Left kidney (tissue), 2 donors: ENCODE results near the gene CACNA1E. TPM values are rescaled to one million over a fixed set of nuclear protein-coding genes. Genes with fewer than 3 reads are reported as not detected.

Experiments used
- DNase-seq: peaks from one replicate; pipeline ENCODE4 v3.0.0-alpha.2; 2013
- polyA plus RNA-seq: library from polyadenylated mRNA; unstranded; fragments of 120-200 nt; gene quantifications from one replicate; pipeline ENCODE4 v1.2.1, GENCODE V29; 2013; ENCODE audit not compliant: insufficient read length

CACNA1E gene
- polyA plus RNA-seq, 1 donor: 0.63 TPM

GRCh38 chr1:181637998-181638397 lies 154.7 kb downstream of the CACNA1E start:
- DNase-seq: no peak

GRCh38 chr1:181640956-181641355 lies 157.6 kb downstream of the CACNA1E start:
- no peak for DNase-seq

GRCh38 chr1:181643631-181644030 lies 160.3 kb downstream of the CACNA1E start:
- DNase-seq: no peak

- no peak for DNase-seq
Observed at GRCh38 chr1:181645171-181645570, 161.9 kb downstream of the CACNA1E start.

GRCh38 chr1:181646710-181647109 lies 163.4 kb downstream of the CACNA1E start:
- no peak for DNase-seq

- DNase-seq: no peak
Observed at GRCh38 chr1:181647314-181648035, 164.2 kb downstream of the CACNA1E start.

- no peak for DNase-seq
Observed at GRCh38 chr1:181651276-181651675, 168.0 kb downstream of the CACNA1E start.

- DNase-seq: no peak
Observed at GRCh38 chr1:181655756-181656155, 172.4 kb downstream of the CACNA1E start.

- no peak for DNase-seq
Observed at GRCh38 chr1:181656491-181656890, 173.2 kb downstream of the CACNA1E start.

GRCh38 chr1:181658581-181658980 lies 175.3 kb downstream of the CACNA1E start:
- no peak for DNase-seq

GRCh38 chr1:181659321-181659957 lies 176.1 kb downstream of the CACNA1E start:
- no peak for DNase-seq

GRCh38 chr1:181660621-181661020 lies 177.3 kb downstream of the CACNA1E start:
- no peak for DNase-seq

- DNase-seq: no peak
Observed at GRCh38 chr1:181661569-181661968, 178.3 kb downstream of the CACNA1E start.

GRCh38 chr1:181662606-181663005 lies 179.3 kb downstream of the CACNA1E start:
- DNase-seq: no peak

- DNase-seq: no peak
Observed at GRCh38 chr1:181664543-181664942, 181.2 kb downstream of the CACNA1E start.

- DNase-seq: no peak
Observed at GRCh38 chr1:181669246-181669645, 185.9 kb downstream of the CACNA1E start.

- no peak for DNase-seq
Observed at GRCh38 chr1:181674617-181675016, 191.3 kb downstream of the CACNA1E start.

GRCh38 chr1:181675091-181675917 lies 192.0 kb downstream of the CACNA1E start:
- DNase-seq: no peak

- DNase-seq: no peak
Observed at GRCh38 chr1:181675918-181676190, 192.5 kb downstream of the CACNA1E start.

GRCh38 chr1:181676269-181676668 lies 193.0 kb downstream of the CACNA1E start:
- peak; percentile 27 for DNase-seq

GRCh38 chr1:181680332-181680731 lies 197.0 kb downstream of the CACNA1E start:
- DNase-seq: no peak

- DNase-seq: no peak
Observed at GRCh38 chr1:181680871-181681270, 197.6 kb downstream of the CACNA1E start.

GRCh38 chr1:181685211-181685610 lies 201.9 kb downstream of the CACNA1E start:
- no peak for DNase-seq
